GM23338 (cell line): ENCODE measurements around the gene WDR27. TPM values are rescaled to one million over a fixed set of nuclear protein-coding genes. Genes with fewer than 3 reads are reported as not detected.

Experiments used
- ATAC-seq: fragments of 200-7000 bp; cut with Tn5 transposase; 3 replicates; pipeline ENCODE4 v1.9.1; 2020
- DNase-seq: peaks from one replicate; pipeline ENCODE4 v3.0.0-alpha.2; 2015; ENCODE audit warnings: low spot score
- H2AFZ ChIP-seq: fragments of 200-600 bp; sonication (generic); 2 replicates; pipeline ENCODE4 v1.8.0; 2016; ENCODE audit warnings: antibody characterized with exemption, mild to moderate bottlenecking, moderate library complexity
- H3F3A ChIP-seq: fragments of 200-600 bp; sonication (generic); replicated peaks from 2 replicates; pipeline ENCODE4 v1.8.0; 2017; ENCODE audit warnings: antibody characterized with exemption, mixed run types, low read depth
- H3K27ac ChIP-seq: fragments of 200-600 bp; sonication (generic); 2 replicates; pipeline ENCODE4 v1.6.1; 2016; ENCODE audit warnings: low read depth
- H3K27me3 ChIP-seq: fragments of 200-600 bp; sonication (generic); 2 replicates; pipeline ENCODE4 v1.8.0; 2016; ENCODE audit warnings: mild to moderate bottlenecking, mixed run types, moderate library complexity; ENCODE audit not compliant: insufficient read depth
- H3K36me3 ChIP-seq: fragments of 200-600 bp; sonication (generic); 2 replicates; pipeline ENCODE4 v1.8.0; 2016; ENCODE audit warnings: mild to moderate bottlenecking; ENCODE audit not compliant: insufficient read depth
- H3K4me1 ChIP-seq: fragments of 200-600 bp; sonication (generic); 2 replicates; pipeline ENCODE4 v1.8.0; 2016; ENCODE audit warnings: mild to moderate bottlenecking, moderate library complexity; ENCODE audit not compliant: insufficient read depth
- H3K4me2 ChIP-seq: fragments of 200-600 bp; sonication (generic); 2 replicates; pipeline ENCODE4 v1.7.1; 2017; ENCODE audit warnings: mixed run types
- H3K4me3 ChIP-seq: fragments of 200-600 bp; sonication (generic); 2 replicates; pipeline ENCODE4 v1.6.1; 2016; ENCODE audit warnings: mixed run types
- H3K79me2 ChIP-seq: fragments of 200-600 bp; sonication (generic); replicated peaks from 2 replicates; pipeline ENCODE4 v1.8.0; 2017; ENCODE audit warnings: mild to moderate bottlenecking; ENCODE audit not compliant: insufficient read depth
- H3K9me2 ChIP-seq: fragments of 200-600 bp; sonication (generic); 2 replicates; pipeline ENCODE4 v1.8.0; 2017; ENCODE audit not compliant: insufficient read depth
- H4K20me1 ChIP-seq: fragments of 200-600 bp; sonication (generic); replicated peaks from 2 replicates; pipeline ENCODE4 v1.8.0; 2017; ENCODE audit warnings: mild to moderate bottlenecking; ENCODE audit not compliant: insufficient read depth
- H3K27ac Mint-ChIP-seq: 2 replicates; pipeline ENCODE4 v1.8.0; 2020; ENCODE audit warnings: inconsistent platforms, mild to moderate bottlenecking, moderate library complexity, mixed read lengths
- H3K27me3 Mint-ChIP-seq: 3 replicates; pipeline ENCODE4 v1.8.0; 2022; ENCODE audit warnings: low read depth, mild to moderate bottlenecking, moderate library complexity, mixed read lengths, inconsistent platforms; ENCODE audit not compliant: insufficient read depth, poor library complexity
- H3K36me3 Mint-ChIP-seq: 3 replicates; pipeline ENCODE4 v1.8.0; 2021; ENCODE audit warnings: low read depth, mild to moderate bottlenecking, inconsistent platforms, moderate library complexity, mixed read lengths
- H3K4me1 Mint-ChIP-seq: 3 replicates; pipeline ENCODE4 v1.8.0; 2020; ENCODE audit warnings: mild to moderate bottlenecking, inconsistent platforms, mixed read lengths
- H3K4me3 Mint-ChIP-seq: 3 replicates; pipeline ENCODE4 v1.8.0; 2021; ENCODE audit warnings: moderate library complexity, mild to moderate bottlenecking, inconsistent platforms, mixed read lengths
- H3K9me3 Mint-ChIP-seq: 3 replicates; pipeline ENCODE4 v1.8.0; 2020; ENCODE audit warnings: moderate library complexity, mild to moderate bottlenecking, inconsistent platforms, mixed read lengths
- CREB1 ChIP-seq: fragments of 250-450 bp; sonication (Bioruptor Pico); IDR thresholded peaks from 2 replicates; pipeline ENCODE4 v1.5.0; 2020; ENCODE audit warnings: low read depth, mild to moderate bottlenecking, moderate library complexity
- EZH2 ChIP-seq: fragments of 200-600 bp; sonication (generic); IDR thresholded peaks from one replicate; pipeline ENCODE4 v1.8.0; 2017; ENCODE audit warnings: antibody characterized with exemption, mild to moderate bottlenecking, low read depth; ENCODE audit not compliant: unreplicated experiment
- EZH2phosphoT487 ChIP-seq: fragments of 200-600 bp; sonication (generic); IDR thresholded peaks from one replicate; pipeline ENCODE4 v1.8.1; 2018; ENCODE audit warnings: antibody characterized with exemption; ENCODE audit not compliant: unreplicated experiment
- POLR2AphosphoS5 ChIP-seq: IDR thresholded peaks from 2 replicates; pipeline ENCODE4 v1.6.1; 2016; ENCODE audit warnings: antibody characterized with exemption, low read depth
- STAT1 ChIP-seq: IDR thresholded peaks from one replicate; pipeline ENCODE4 v1.6.1; 2016; ENCODE audit warnings: antibody characterized with exemption; ENCODE audit not compliant: unreplicated experiment
- ZNF114 ChIP-seq: fragments of 250-450 bp; sonication (Bioruptor Pico); IDR thresholded peaks from 2 replicates; pipeline ENCODE4 v1.5.0; 2020; ENCODE audit warnings: mild to moderate bottlenecking, moderate library complexity
- polyA plus RNA-seq: library from polyadenylated mRNA; unstranded; fragments of >200 nt; fragmentation: Nextera tagmentation; extraction: Ambion mirVana; gene quantifications from 2 replicates; pipeline ENCODE4 v1.2.1, GENCODE V29; 2016
- total RNA-seq: library from RNA; depleted of rRNA; stranded (reverse); fragments of >200 nt; shearing (Covaris generic); gene quantifications from 2 replicates; pipeline ENCODE4 v1.2.3, GENCODE V29; 2014
- TF ChIP-seq, protein P1 (sequence below): fragments of 250-450 bp; sonication (Bioruptor Pico); IDR thresholded peaks from 2 replicates; pipeline ENCODE4 v1.5.0; 2020; ENCODE audit warnings: mild to moderate bottlenecking, moderate library complexity
- TF ChIP-seq, protein P2 (sequence below): IDR thresholded peaks from 2 replicates; pipeline ENCODE4 v1.6.1; 2016; ENCODE audit warnings: antibody characterized with exemption

The WDR27 gene
- total and polyA plus RNA-seq, 2 experiments from 2014 or later: 55.3 to 80.4 TPM

DNA sequence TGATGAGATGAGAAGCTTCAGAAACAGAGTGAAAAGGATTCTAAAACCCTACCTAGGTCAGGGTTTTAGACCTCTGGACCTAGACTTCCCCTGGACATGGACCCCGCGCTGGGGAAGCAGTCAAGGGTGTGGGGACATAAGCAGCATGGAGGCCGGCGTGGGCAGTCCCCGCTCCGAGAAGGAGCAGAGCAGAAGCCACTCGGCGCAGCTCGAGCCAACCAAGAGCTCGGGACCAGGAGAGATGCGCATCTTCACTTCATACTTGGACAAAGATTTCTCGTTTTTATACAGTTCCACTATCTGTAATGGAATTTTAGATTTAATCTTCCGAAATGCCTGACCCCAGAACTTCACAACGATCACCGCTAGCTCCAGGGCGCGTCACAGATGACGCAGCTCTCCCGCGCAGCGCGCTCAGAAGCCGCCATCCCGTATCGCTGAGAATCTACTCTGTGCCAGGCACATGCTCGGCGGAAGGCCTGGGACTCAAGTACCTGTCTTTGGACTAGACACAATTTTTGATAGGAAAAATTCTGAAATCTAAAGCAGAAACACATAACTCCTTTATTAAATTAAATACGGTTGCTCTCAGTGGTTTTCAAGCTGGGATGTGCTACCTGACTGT, 60.3 kb downstream of the WDR27 start (continued):
- TF ChIP-seq, protein P1, sequence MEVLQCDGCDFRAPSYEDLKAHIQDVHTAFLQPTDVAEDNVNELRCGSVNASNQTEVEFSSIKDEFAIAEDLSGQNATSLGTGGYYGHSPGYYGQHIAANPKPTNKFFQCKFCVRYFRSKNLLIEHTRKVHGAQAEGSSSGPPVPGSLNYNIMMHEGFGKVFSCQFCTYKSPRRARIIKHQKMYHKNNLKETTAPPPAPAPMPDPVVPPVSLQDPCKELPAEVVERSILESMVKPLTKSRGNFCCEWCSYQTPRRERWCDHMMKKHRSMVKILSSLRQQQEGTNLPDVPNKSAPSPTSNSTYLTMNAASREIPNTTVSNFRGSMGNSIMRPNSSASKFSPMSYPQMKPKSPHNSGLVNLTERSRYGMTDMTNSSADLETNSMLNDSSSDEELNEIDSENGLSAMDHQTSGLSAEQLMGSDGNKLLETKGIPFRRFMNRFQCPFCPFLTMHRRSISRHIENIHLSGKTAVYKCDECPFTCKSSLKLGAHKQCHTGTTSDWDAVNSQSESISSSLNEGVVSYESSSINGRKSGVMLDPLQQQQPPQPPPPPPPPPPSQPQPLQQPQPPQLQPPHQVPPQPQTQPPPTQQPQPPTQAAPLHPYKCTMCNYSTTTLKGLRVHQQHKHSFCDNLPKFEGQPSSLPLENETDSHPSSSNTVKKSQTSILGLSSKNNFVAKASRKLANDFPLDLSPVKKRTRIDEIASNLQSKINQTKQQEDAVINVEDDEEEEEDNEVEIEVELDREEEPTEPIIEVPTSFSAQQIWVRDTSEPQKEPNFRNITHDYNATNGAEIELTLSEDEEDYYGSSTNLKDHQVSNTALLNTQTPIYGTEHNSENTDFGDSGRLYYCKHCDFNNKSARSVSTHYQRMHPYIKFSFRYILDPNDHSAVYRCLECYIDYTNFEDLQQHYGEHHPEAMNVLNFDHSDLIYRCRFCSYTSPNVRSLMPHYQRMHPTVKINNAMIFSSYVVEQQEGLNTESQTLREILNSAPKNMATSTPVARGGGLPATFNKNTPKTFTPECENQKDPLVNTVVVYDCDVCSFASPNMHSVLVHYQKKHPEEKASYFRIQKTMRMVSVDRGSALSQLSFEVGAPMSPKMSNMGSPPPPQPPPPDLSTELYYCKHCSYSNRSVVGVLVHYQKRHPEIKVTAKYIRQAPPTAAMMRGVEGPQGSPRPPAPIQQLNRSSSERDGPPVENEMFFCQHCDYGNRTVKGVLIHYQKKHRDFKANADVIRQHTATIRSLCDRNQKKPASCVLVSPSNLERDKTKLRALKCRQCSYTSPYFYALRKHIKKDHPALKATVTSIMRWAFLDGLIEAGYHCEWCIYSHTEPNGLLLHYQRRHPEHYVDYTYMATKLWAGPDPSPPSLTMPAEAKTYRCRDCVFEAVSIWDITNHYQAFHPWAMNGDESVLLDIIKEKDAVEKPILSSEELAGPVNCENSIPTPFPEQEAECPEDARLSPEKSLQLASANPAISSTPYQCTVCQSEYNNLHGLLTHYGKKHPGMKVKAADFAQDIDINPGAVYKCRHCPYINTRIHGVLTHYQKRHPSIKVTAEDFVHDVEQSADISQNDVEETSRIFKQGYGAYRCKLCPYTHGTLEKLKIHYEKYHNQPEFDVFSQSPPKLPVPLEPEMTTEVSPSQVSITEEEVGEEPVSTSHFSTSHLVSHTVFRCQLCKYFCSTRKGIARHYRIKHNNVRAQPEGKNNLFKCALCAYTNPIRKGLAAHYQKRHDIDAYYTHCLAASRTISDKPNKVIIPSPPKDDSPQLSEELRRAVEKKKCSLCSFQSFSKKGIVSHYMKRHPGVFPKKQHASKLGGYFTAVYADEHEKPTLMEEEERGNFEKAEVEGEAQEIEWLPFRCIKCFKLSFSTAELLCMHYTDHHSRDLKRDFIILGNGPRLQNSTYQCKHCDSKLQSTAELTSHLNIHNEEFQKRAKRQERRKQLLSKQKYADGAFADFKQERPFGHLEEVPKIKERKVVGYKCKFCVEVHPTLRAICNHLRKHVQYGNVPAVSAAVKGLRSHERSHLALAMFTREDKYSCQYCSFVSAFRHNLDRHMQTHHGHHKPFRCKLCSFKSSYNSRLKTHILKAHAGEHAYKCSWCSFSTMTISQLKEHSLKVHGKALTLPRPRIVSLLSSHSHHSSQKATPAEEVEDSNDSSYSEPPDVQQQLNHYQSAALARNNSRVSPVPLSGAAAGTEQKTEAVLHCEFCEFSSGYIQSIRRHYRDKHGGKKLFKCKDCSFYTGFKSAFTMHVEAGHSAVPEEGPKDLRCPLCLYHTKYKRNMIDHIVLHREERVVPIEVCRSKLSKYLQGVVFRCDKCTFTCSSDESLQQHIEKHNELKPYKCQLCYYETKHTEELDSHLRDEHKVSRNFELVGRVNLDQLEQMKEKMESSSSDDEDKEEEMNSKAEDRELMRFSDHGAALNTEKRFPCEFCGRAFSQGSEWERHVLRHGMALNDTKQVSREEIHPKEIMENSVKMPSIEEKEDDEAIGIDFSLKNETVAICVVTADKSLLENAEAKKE (CRISPR knock-in tag): no peak
- TF ChIP-seq CREB1 (CRISPR knock-in tag): no peak

- Histone ChIP-seq H4K20me1 (peaks cover 5% of the 10 kb centered on the region; the same call in 1 of the 2 replicates), H3K4me2 (no peak overlapping the region), H3K9me2 (no peaks in the 10 kb centered on the region), H3K27me3 (no peaks in the 10 kb centered on the region), H3K27ac (no peak overlapping the region), H2AFZ (no peak overlapping the region), H3F3A (peaks cover 8% of the 10 kb centered on the region), H3K79me2 (no peaks in the 10 kb centered on the region), H3K4me1 (no peaks in the 10 kb centered on the region), H3K36me3 (no peaks in the 10 kb centered on the region; the same call in 1 of the 2 replicates), H3K4me3 (no peak overlapping the region)
- H3K9me3 Mint-ChIP-seq: no peaks in the 10 kb centered on the region
- no peak for DNase-seq
- H3K27ac Mint-ChIP-seq: no peak overlapping the region
- peaks cover 36% of the 10 kb centered on the region for H3K36me3 Mint-ChIP-seq
- peaks cover 3% of the 10 kb centered on the region for H3K27me3 Mint-ChIP-seq
- no peak for ATAC-seq
- no peak overlapping the region for H3K4me3 Mint-ChIP-seq
- no peaks in the 10 kb centered on the region for H3K4me1 Mint-ChIP-seq
- TF ChIP-seq, protein P1 (CRISPR knock-in tag): no peak
- TF ChIP-seq, protein P2, sequence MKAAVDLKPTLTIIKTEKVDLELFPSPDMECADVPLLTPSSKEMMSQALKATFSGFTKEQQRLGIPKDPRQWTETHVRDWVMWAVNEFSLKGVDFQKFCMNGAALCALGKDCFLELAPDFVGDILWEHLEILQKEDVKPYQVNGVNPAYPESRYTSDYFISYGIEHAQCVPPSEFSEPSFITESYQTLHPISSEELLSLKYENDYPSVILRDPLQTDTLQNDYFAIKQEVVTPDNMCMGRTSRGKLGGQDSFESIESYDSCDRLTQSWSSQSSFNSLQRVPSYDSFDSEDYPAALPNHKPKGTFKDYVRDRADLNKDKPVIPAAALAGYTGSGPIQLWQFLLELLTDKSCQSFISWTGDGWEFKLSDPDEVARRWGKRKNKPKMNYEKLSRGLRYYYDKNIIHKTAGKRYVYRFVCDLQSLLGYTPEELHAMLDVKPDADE: no peak
- TF ChIP-seq EZH2phosphoT487: no peak
- no peak for TF ChIP-seq POLR2AphosphoS5
- TF ChIP-seq EZH2: no peak
- no peak for TF ChIP-seq CREB1 (CRISPR knock-in tag)
- no peak for TF ChIP-seq STAT1
- TF ChIP-seq ZNF114 (CRISPR knock-in tag): no peak
Measured at GRCh38 chr6:169640983-169641382, 60.8 kb downstream of the WDR27 start.
